ENCODE data around the gene NOL4L.

DNA sequence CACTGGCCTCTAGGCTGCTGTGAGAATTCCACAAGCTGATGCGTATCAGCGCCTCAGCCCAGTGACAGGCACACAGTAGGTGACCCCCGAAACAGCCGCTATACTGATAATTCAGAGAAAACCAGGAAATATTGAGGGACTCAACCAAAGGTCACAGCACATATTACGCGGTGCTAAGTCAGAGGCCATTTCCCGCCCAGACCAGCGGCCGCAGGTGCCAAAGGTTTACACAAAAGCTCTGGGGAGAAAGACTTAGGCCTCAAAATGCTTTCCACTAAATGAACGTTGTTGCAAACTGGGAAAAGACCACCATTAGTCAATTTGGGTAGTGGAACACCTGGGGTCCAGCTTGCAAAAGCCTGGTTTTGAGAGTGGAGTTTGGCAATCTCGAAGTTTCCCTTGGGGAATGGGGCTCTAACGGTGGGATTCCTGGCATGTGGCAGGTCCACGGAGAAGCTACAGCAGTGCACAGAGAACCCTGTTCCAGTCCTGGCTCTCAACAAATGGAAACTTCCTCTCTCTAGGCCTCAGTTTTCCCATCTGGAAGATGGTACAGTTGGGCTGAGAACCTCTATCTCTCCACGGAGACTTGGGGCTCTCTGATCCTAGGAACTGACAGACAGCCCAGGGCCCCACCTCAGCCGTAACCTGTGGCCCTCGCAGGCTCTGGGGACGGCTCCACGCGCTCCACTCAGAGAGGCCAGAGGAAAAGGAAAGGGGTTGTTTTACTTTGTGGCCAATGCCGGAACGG lies 4.7 kb downstream of the NOL4L start:
- TF ChIP-seq, protein P1, sequence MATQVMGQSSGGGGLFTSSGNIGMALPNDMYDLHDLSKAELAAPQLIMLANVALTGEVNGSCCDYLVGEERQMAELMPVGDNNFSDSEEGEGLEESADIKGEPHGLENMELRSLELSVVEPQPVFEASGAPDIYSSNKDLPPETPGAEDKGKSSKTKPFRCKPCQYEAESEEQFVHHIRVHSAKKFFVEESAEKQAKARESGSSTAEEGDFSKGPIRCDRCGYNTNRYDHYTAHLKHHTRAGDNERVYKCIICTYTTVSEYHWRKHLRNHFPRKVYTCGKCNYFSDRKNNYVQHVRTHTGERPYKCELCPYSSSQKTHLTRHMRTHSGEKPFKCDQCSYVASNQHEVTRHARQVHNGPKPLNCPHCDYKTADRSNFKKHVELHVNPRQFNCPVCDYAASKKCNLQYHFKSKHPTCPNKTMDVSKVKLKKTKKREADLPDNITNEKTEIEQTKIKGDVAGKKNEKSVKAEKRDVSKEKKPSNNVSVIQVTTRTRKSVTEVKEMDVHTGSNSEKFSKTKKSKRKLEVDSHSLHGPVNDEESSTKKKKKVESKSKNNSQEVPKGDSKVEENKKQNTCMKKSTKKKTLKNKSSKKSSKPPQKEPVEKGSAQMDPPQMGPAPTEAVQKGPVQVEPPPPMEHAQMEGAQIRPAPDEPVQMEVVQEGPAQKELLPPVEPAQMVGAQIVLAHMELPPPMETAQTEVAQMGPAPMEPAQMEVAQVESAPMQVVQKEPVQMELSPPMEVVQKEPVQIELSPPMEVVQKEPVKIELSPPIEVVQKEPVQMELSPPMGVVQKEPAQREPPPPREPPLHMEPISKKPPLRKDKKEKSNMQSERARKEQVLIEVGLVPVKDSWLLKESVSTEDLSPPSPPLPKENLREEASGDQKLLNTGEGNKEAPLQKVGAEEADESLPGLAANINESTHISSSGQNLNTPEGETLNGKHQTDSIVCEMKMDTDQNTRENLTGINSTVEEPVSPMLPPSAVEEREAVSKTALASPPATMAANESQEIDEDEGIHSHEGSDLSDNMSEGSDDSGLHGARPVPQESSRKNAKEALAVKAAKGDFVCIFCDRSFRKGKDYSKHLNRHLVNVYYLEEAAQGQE (IDR thresholded peaks at IDR 0.05; ENCODE audit: insufficient replicate concordance, low read depth), result no peak
- no peak for TF ChIP-seq CTCF (IDR thresholded peaks at IDR 0.05; ENCODE audit: insufficient read depth, low read length)

All from HL-60 (cell line).